Thyroid gland (tissue), 4 donors: ENCODE measurements around the gene SLC27A4.

ENCODE experiments used
- POLR2A ChIP-seq, 2 donors: fragments of 450-650 bp; IDR thresholded peaks; one replicate each; pipeline ENCODE4 v1.6.1; 2017; ENCODE audit warnings: antibody characterized with exemption in 2 of 2, mild to moderate bottlenecking in 2 of 2, moderate library complexity in 1 of 2
- TF ChIP-seq, protein P1 (sequence below), 6 experiments: fragments of 200-600 bp in 3 of 6; fragments of 450-650 bp in 3 of 6; sonication (generic) in 3 of 6; IDR thresholded peaks; one replicate each; pipeline ENCODE4 v1.5.1; 2016 to 2019; ENCODE audit warnings: antibody characterized with exemption in 6 of 6, mild to moderate bottlenecking in 2 of 6, inconsistent platforms in 1 of 6, moderate library complexity in 1 of 6

DNA sequence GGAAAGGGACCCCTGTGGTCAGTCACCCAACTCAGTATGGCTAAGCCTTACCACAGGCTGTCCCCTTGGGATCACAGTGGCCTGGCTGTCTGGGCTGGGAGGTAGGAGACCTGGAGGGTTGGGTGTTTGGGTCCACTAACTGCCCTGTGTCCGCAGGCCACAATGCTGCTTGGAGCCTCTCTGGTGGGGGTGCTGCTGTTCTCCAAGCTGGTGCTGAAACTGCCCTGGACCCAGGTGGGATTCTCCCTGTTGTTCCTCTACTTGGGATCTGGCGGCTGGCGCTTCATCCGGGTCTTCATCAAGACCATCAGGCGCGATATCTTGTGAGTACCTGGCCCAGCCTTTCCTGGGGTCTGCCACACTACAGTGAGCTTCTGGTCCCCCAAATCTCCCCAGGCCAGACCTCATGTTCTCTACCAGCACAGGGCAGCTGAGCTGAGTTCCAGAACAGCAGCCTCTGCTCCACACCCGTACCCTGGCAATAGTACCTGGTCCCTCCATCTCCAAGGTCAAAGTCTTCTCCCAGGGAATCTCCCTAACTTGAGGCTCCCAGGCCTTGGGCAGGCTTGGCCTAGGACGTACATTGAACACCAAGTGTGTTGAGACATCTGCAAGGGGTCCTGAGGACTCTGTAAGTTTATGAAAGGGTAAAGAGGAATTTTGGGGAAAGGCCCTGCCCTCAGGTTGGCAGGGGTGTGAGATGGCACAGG, 2.8 kb downstream of the SLC27A4 start:
- TF ChIP-seq, protein P1, sequence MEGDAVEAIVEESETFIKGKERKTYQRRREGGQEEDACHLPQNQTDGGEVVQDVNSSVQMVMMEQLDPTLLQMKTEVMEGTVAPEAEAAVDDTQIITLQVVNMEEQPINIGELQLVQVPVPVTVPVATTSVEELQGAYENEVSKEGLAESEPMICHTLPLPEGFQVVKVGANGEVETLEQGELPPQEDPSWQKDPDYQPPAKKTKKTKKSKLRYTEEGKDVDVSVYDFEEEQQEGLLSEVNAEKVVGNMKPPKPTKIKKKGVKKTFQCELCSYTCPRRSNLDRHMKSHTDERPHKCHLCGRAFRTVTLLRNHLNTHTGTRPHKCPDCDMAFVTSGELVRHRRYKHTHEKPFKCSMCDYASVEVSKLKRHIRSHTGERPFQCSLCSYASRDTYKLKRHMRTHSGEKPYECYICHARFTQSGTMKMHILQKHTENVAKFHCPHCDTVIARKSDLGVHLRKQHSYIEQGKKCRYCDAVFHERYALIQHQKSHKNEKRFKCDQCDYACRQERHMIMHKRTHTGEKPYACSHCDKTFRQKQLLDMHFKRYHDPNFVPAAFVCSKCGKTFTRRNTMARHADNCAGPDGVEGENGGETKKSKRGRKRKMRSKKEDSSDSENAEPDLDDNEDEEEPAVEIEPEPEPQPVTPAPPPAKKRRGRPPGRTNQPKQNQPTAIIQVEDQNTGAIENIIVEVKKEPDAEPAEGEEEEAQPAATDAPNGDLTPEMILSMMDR (IDR thresholded peaks at IDR 0.05), result no peak
- no peak for TF ChIP-seq POLR2A (IDR thresholded peaks at IDR 0.05)
